Ovary (tissue), 9 donors: ENCODE measurements around the gene PBX1. TPM values are rescaled to one million over a fixed set of nuclear protein-coding genes. Genes with fewer than 3 reads are reported as not detected.

Experiments used
- DNase-seq, 5 donors: peaks; one replicate each; pipeline ENCODE4 v3.0.0-alpha.2; 2019 to 2020
- H3K27ac ChIP-seq, 2 donors: fragments of 200-600 bp; one replicate each; pipeline versions ENCODE4 v1.5.1 to v1.8.0; 2019 to 2022
- H3K27me3 ChIP-seq: fragments of 200-600 bp; one replicate; pipeline ENCODE4 v1.8.0; 2022
- H3K36me3 ChIP-seq: fragments of 200-600 bp; sonication (generic); one replicate; pipeline ENCODE4 v1.5.1; 2019
- H3K4me1 ChIP-seq: one replicate; pipeline ENCODE4 v1.8.1; 2013; ENCODE audit warnings: mild to moderate bottlenecking, moderate library complexity; ENCODE audit not compliant: insufficient read depth
- H3K4me3 ChIP-seq: fragments of 200-600 bp; sonication (generic); one replicate; pipeline ENCODE4 v1.5.1; 2017
- H3K9me3 ChIP-seq, 2 donors: fragments of 200-600 bp in 1 of 2; sonication (generic) in 1 of 2; one replicate each; pipeline versions ENCODE4 v1.5.1 to v1.8.1; 2013 to 2019; ENCODE audit warnings: mild to moderate bottlenecking in 1 of 2, moderate library complexity in 1 of 2
- EP300 ChIP-seq: sonication (generic); formaldehyde crosslinking; IDR thresholded peaks from one replicate; pipeline ENCODE4 v1.6.1; 2017; ENCODE audit warnings: antibody characterized with exemption
- POLR2A ChIP-seq: fragments of 450-650 bp; IDR thresholded peaks from one replicate; pipeline ENCODE4 v1.6.1; 2017; ENCODE audit warnings: antibody characterized with exemption, mild to moderate bottlenecking, moderate library complexity
- WGBS, 3 donors: extraction: QIAGEN DNeasy Blood & Tissue Kit in 1 of 3; methylation state at CpG; one replicate each; pipeline versions ENCODE4 v1.1.5 to v1.1.7; 2013 to 2017; 5-methylcytosine and 5-hydroxymethylcytosine counted together
- intact Hi-C, 4 donors: fragments of 100-400 bp; cut with DNase I; formaldehyde crosslinking; loops; one replicate each; pipeline versions ENCODE4 v1.11.0 to v1.15.1; 2022 to 2023
- polyA plus RNA-seq, 2 donors: library from polyadenylated mRNA; stranded (reverse); fragments of 200-250 nt in 1 of 2; fragments of 350-450 nt in 1 of 2; fragmentation: Illumina TruSeq in 1 of 2; extraction: RNeasy Lipid Tissue Mini Kit (QIAGEN cat#74804) in 1 of 2; gene quantifications; one replicate each; pipeline ENCODE4 v1.2.3, GENCODE V29; 2013 to 2014
- total RNA-seq, 7 donors: library from RNA; depleted of rRNA in 2 of 7; stranded (reverse); fragments of >200 nt in 2 of 7; fragmentation: NEBNext Ultra II Directional in 3 of 7; extraction: Animal tissue kit (Norgen Biotek cat#: 25700) in 3 of 7; gene quantifications; one replicate each; pipeline versions ENCODE4 v1.1.0 to v1.2.4, GENCODE V29; 2016 to 2023
- TF ChIP-seq, protein P1 (sequence below), 3 donors: fragments of 450-650 bp in 2 of 3; fragments of 200-600 bp in 1 of 3; IDR thresholded peaks; one replicate each; pipeline versions ENCODE4 v1.5.1 to v1.8.0; 2016 to 2022; ENCODE audit warnings: antibody characterized with exemption in 3 of 3, mild to moderate bottlenecking in 1 of 3
- donor health status: DM: no; HTN: no; CAD: no; lungs with moderate emphysema.
- donor health status: DM: no; HTN: no; CAD: no.
- donor health status: Bipolar disorder and iron deficiency.
- donor health status: DM: yes; HTN: yes; CAD: no.
- donor health status: DM: no; HTN: no; CAD: no.
- donor health status: DM: yes; HTN: yes; CAD: no.

PBX1 gene
- total and polyA plus RNA-seq, 9 donors: 43.7 to 220 (median 142) TPM

DNA sequence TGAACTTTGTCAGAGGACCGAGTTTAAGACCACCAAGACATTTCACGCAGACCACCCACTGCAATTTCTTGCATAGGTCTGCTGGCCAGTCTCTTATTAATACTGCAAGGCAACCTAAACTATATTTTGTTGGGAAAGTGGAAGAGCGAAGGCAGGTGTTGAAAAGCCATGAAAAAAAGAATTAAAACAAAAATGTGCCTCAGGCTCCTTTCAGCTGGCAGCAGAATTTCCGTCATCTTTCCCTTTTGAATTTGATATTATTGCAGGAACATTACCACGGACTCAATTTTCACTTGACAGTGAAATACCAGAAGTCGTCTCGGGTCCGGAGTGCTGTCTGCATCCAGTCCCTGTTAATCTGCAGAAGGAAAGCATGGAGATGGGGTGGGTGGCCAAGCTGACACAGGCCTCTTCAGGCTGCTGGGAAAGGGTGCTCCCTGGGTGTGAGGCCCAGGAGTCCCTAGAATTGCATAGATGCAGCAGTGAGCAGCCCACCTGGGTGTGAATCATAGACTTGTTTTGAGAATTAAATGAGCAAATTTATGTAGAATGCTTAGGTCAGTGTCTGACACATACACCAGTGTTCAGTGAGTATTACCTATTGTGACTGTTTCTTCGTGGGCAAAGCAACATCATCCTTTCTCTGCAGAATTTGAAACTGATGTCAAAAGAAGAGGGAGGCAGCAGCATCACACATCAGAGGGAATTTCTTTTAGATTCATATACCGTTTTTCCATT lies 150.7 kb downstream of the PBX1 start:
- Histone ChIP-seq H3K4me3 (no peak overlapping the region), H3K9me3 (no peaks in the 10 kb centered on the region), H3K27ac (peak overlapping the region in 1 of 2 donors; percentile 60), H3K36me3 (no peaks in the 10 kb centered on the region), H3K4me1 (peaks cover 36% of the 10 kb centered on the region), H3K27me3 (no peaks in the 10 kb centered on the region)
- DNase-seq: no peak
- TF ChIP-seq, protein P1, sequence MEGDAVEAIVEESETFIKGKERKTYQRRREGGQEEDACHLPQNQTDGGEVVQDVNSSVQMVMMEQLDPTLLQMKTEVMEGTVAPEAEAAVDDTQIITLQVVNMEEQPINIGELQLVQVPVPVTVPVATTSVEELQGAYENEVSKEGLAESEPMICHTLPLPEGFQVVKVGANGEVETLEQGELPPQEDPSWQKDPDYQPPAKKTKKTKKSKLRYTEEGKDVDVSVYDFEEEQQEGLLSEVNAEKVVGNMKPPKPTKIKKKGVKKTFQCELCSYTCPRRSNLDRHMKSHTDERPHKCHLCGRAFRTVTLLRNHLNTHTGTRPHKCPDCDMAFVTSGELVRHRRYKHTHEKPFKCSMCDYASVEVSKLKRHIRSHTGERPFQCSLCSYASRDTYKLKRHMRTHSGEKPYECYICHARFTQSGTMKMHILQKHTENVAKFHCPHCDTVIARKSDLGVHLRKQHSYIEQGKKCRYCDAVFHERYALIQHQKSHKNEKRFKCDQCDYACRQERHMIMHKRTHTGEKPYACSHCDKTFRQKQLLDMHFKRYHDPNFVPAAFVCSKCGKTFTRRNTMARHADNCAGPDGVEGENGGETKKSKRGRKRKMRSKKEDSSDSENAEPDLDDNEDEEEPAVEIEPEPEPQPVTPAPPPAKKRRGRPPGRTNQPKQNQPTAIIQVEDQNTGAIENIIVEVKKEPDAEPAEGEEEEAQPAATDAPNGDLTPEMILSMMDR (IDR thresholded peaks at IDR 0.05): no peak
- no peak for TF ChIP-seq EP300
- no peak for TF ChIP-seq POLR2A
- intact Hi-C loops: loop anchor here in 1 of 4 donors (10.0 kb wide), 1 partner anchor 75 kb away; no protein-coding TSS in a partner anchor
- WGBS, 3 donors: 43 to 62% (median 54%) methylated on average over 10 of the region's 10 CpGs

DNA sequence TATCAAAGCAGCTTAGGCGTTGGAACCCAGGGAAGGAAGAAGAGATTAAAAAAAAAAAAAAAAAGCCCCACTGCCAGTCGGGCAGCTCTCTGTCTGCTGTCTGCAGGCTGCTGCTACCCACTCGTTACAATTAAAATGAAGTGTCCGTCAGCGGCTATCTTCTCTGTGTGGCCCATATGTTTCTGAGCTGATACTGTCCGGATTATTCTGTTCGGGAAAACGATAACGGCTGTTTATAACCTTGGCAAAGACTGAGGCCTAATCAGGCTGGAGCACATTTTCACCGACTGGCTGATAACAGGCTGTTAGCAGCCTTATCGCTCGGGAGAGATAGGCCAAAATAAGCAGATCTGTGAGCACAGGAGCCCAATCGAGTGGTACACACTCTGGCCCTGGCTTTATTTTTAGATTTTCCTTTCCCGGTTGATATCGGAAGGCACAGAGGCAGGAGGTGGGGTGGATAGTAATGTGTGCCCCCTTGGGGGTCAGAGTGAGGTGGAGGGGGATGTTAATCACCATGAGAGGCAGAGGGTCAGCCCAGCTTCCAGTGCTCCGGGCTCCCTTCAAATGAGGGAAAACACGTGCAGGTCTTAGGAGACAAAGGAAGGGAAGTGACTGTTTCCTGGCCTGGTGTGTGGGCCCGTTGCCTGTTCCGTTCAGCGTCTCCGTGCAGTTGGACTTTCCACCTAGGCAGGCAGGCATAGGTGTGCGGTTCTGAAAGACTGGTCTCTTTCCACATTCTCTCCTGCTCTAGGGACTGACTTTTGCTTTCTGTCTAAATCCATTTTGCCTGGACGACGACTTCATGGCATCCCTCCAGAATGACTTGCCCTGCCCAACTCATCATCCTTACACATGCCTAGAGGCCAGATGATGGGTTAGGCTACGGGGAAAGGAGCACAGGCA lies 153.4 kb downstream of the PBX1 start:
- H3K27me3 ChIP-seq: no peaks in the 10 kb centered on the region
- DNase-seq: peak; percentile 42 to 52 (median 46)
- 20 to 25% (median 20%) methylated on average over 25 of the region's 25 CpGs for WGBS, 3 donors
- intact Hi-C loops: loop anchor here in 1 of 4 donors (10.0 kb wide), 1 partner anchor 72 kb away; no protein-coding TSS in a partner anchor
- TF ChIP-seq POLR2A: no peak
- peak overlapping the region; percentile 57 to 61 for H3K27ac ChIP-seq
- no peaks in the 10 kb centered on the region for H3K9me3 ChIP-seq
- H3K36me3 ChIP-seq: no peaks in the 10 kb centered on the region
- no peak overlapping the region for H3K4me3 ChIP-seq
- peaks cover 33% of the 10 kb centered on the region for H3K4me1 ChIP-seq

DNA sequence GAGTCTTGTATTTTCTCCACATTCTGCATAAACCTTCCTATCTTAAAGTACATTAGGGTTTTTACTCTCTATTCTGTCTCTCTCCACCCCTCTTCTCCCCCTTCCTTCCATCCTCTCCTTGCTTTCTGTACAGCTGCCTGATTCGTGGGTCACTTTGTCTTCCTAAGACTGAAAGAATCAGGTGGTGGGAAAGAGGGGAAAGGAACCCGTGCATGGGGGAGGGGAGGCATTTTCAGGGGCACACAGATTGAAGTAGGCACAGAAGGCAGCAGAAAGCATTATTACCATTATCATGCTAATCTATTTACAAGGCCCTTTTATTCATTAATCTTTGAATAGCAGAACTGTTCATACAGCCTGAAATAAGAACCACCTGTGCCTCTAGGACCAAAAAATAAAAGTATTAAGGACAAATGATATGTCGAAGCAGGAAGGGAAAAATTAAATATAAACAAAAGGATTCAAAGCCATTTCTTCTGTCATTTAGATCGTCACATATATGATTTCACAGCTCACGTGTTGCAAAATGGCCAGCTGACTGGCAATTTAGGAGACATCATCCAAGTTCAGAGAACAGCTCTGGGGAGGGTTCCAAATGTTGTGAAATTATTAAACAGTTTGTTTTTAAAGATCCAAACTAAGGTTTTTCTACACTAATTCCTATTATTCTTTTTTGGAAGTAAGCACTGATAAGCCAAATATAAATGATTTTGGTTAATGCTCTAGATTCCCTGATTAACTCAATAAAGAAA lies 154.6 kb downstream of the PBX1 start:
- peak overlapping the region; percentile 12 to 57 for H3K27ac ChIP-seq
- H3K4me1 ChIP-seq: peaks cover 25% of the 10 kb centered on the region
- peak in 1 of 5 donors; percentile 61 for DNase-seq
- H3K4me3 ChIP-seq: no peak overlapping the region
- intact Hi-C loops: loop anchor here in 1 of 4 donors (10.0 kb wide), 1 partner anchor 71 kb away; no protein-coding TSS in a partner anchor
- 21 to 26% (median 24%) methylated on average over 5 of the region's 5 CpGs for WGBS, 3 donors
- H3K9me3 ChIP-seq: no peaks in the 10 kb centered on the region
- H3K27me3 ChIP-seq: no peaks in the 10 kb centered on the region
- TF ChIP-seq POLR2A: no peak
- no peak for TF ChIP-seq EP300
- TF ChIP-seq, protein P1 (IDR thresholded peaks at IDR 0.05): no peak
- H3K36me3 ChIP-seq: no peaks in the 10 kb centered on the region

DNA sequence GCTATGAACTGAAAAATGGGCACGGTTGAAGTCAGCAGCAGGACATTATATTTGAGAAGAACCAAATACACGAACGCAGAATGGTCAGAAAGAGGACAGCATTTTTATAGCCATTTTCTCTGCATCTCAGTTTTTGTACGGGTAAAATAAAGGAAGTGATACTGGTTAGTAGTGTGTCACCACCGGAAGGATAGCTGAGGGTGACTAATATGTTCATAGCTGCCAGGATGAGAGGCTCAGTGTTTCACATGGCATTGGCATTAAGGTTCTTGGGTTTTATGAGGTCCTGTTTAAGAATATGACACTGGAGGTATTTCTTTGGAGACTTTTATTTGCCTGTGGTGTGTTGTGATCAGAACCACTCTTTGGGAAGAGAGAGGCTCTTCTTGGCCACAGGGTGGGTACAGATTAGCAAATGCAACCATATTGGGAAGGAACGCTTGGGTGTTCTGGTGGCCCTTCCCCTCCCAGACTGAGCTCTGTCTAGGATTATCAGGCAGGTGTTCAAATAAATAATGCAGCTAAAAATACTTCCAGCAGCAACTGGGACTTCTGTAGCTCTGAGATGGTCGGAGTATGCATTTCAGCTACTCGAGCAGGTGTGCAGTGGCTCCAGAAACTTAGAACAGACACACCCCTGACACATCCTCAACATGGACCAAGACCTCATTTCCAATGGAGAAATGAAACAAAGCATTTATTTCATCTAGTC lies 158.2 kb downstream of the PBX1 start:
- H3K36me3 ChIP-seq: no peaks in the 10 kb centered on the region
- no peaks in the 10 kb centered on the region for H3K27me3 ChIP-seq
- intact Hi-C loops: loop anchor here in 1 of 4 donors (10.0 kb wide), 1 partner anchor 68 kb away; no protein-coding TSS in a partner anchor
- TF ChIP-seq, protein P1 (IDR thresholded peaks at IDR 0.05): no peak
- no peak for TF ChIP-seq EP300
- no peak for TF ChIP-seq POLR2A
- 90 to 95% (median 93%) methylated on average over 8 of the region's 8 CpGs for WGBS, 3 donors
- no peak overlapping the region for H3K4me3 ChIP-seq
- H3K4me1 ChIP-seq: peaks cover 31% of the 10 kb centered on the region
- DNase-seq: no peak
- H3K9me3 ChIP-seq: no peaks in the 10 kb centered on the region
- no peak overlapping the region for H3K27ac ChIP-seq
